GM23338 (cell line): Measurements from ENCODE around the gene TMEM179. TPM values are rescaled to one million over a fixed set of nuclear protein-coding genes. Genes with fewer than 3 reads are reported as not detected.

Experiments
- ATAC-seq: fragments of 200-7000 bp; cut with Tn5 transposase; 3 replicates; pipeline ENCODE4 v1.9.1; 2020
- DNase-seq: peaks from one replicate; pipeline ENCODE4 v3.0.0-alpha.2; 2015; ENCODE audit warnings: low spot score
- H2AFZ ChIP-seq: fragments of 200-600 bp; sonication (generic); 2 replicates; pipeline ENCODE4 v1.8.0; 2016; ENCODE audit warnings: antibody characterized with exemption, mild to moderate bottlenecking, moderate library complexity
- H3F3A ChIP-seq: fragments of 200-600 bp; sonication (generic); replicated peaks from 2 replicates; pipeline ENCODE4 v1.8.0; 2017; ENCODE audit warnings: antibody characterized with exemption, mixed run types, low read depth
- H3K27ac ChIP-seq: fragments of 200-600 bp; sonication (generic); 2 replicates; pipeline ENCODE4 v1.6.1; 2016; ENCODE audit warnings: low read depth
- H3K27me3 ChIP-seq: fragments of 200-600 bp; sonication (generic); 2 replicates; pipeline ENCODE4 v1.8.0; 2016; ENCODE audit warnings: mild to moderate bottlenecking, mixed run types, moderate library complexity; ENCODE audit not compliant: insufficient read depth
- H3K36me3 ChIP-seq: fragments of 200-600 bp; sonication (generic); 2 replicates; pipeline ENCODE4 v1.8.0; 2016; ENCODE audit warnings: mild to moderate bottlenecking; ENCODE audit not compliant: insufficient read depth
- H3K4me1 ChIP-seq: fragments of 200-600 bp; sonication (generic); 2 replicates; pipeline ENCODE4 v1.8.0; 2016; ENCODE audit warnings: mild to moderate bottlenecking, moderate library complexity; ENCODE audit not compliant: insufficient read depth
- H3K4me2 ChIP-seq: fragments of 200-600 bp; sonication (generic); 2 replicates; pipeline ENCODE4 v1.7.1; 2017; ENCODE audit warnings: mixed run types
- H3K4me3 ChIP-seq: fragments of 200-600 bp; sonication (generic); 2 replicates; pipeline ENCODE4 v1.6.1; 2016; ENCODE audit warnings: mixed run types
- H3K79me2 ChIP-seq: fragments of 200-600 bp; sonication (generic); replicated peaks from 2 replicates; pipeline ENCODE4 v1.8.0; 2017; ENCODE audit warnings: mild to moderate bottlenecking; ENCODE audit not compliant: insufficient read depth
- H3K9me2 ChIP-seq: fragments of 200-600 bp; sonication (generic); 2 replicates; pipeline ENCODE4 v1.8.0; 2017; ENCODE audit not compliant: insufficient read depth
- H4K20me1 ChIP-seq: fragments of 200-600 bp; sonication (generic); replicated peaks from 2 replicates; pipeline ENCODE4 v1.8.0; 2017; ENCODE audit warnings: mild to moderate bottlenecking; ENCODE audit not compliant: insufficient read depth
- H3K27ac Mint-ChIP-seq: 2 replicates; pipeline ENCODE4 v1.8.0; 2020; ENCODE audit warnings: inconsistent platforms, mild to moderate bottlenecking, moderate library complexity, mixed read lengths
- H3K27me3 Mint-ChIP-seq: 3 replicates; pipeline ENCODE4 v1.8.0; 2022; ENCODE audit warnings: low read depth, mild to moderate bottlenecking, moderate library complexity, mixed read lengths, inconsistent platforms; ENCODE audit not compliant: insufficient read depth, poor library complexity
- H3K36me3 Mint-ChIP-seq: 3 replicates; pipeline ENCODE4 v1.8.0; 2021; ENCODE audit warnings: low read depth, mild to moderate bottlenecking, inconsistent platforms, moderate library complexity, mixed read lengths
- H3K4me1 Mint-ChIP-seq: 3 replicates; pipeline ENCODE4 v1.8.0; 2020; ENCODE audit warnings: mild to moderate bottlenecking, inconsistent platforms, mixed read lengths
- H3K4me3 Mint-ChIP-seq: 3 replicates; pipeline ENCODE4 v1.8.0; 2021; ENCODE audit warnings: moderate library complexity, mild to moderate bottlenecking, inconsistent platforms, mixed read lengths
- H3K9me3 Mint-ChIP-seq: 3 replicates; pipeline ENCODE4 v1.8.0; 2020; ENCODE audit warnings: moderate library complexity, mild to moderate bottlenecking, inconsistent platforms, mixed read lengths
- EZH2phosphoT487 ChIP-seq: fragments of 200-600 bp; sonication (generic); IDR thresholded peaks from one replicate; pipeline ENCODE4 v1.8.1; 2018; ENCODE audit warnings: antibody characterized with exemption; ENCODE audit not compliant: unreplicated experiment
- JUNB ChIP-seq: IDR thresholded peaks from one replicate; pipeline ENCODE4 v1.6.1; 2016; ENCODE audit warnings: antibody characterized with exemption; ENCODE audit not compliant: unreplicated experiment
- POLR2AphosphoS5 ChIP-seq: IDR thresholded peaks from 2 replicates; pipeline ENCODE4 v1.6.1; 2016; ENCODE audit warnings: antibody characterized with exemption, low read depth
- STAT1 ChIP-seq: IDR thresholded peaks from one replicate; pipeline ENCODE4 v1.6.1; 2016; ENCODE audit warnings: antibody characterized with exemption; ENCODE audit not compliant: unreplicated experiment
- ZNF114 ChIP-seq: fragments of 250-450 bp; sonication (Bioruptor Pico); IDR thresholded peaks from 2 replicates; pipeline ENCODE4 v1.5.0; 2020; ENCODE audit warnings: mild to moderate bottlenecking, moderate library complexity
- ZNF331 ChIP-seq: fragments of 250-450 bp; sonication (Bioruptor Pico); IDR thresholded peaks from 2 replicates; pipeline ENCODE4 v1.5.0; 2020; ENCODE audit warnings: low read depth, mild to moderate bottlenecking, moderate library complexity
- polyA plus RNA-seq: library from polyadenylated mRNA; unstranded; fragments of >200 nt; fragmentation: Nextera tagmentation; extraction: Ambion mirVana; gene quantifications from 2 replicates; pipeline ENCODE4 v1.2.1, GENCODE V29; 2016
- total RNA-seq: library from RNA; depleted of rRNA; stranded (reverse); fragments of >200 nt; shearing (Covaris generic); gene quantifications from 2 replicates; pipeline ENCODE4 v1.2.3, GENCODE V29; 2014
- TF ChIP-seq, protein P1 (sequence below), 2 experiments: fragments of 200-600 bp in 1 of 2; sonication (generic) in 1 of 2; conservative IDR thresholded peaks; 2 replicates each; pipeline versions ENCODE4 v1.5.1 to v1.6.1; 2016 to 2017; ENCODE audit warnings: antibody characterized with exemption in 2 of 2, low read depth in 2 of 2, mild to moderate bottlenecking in 2 of 2, moderate library complexity in 1 of 2
- TF ChIP-seq, protein P2 (sequence below): IDR thresholded peaks from 2 replicates; pipeline ENCODE4 v1.6.1; 2016; ENCODE audit warnings: antibody characterized with exemption

Gene TMEM179
- total and polyA plus RNA-seq, 2 experiments from 2014 or later: 1.0 to 4.8 TPM

DNA sequence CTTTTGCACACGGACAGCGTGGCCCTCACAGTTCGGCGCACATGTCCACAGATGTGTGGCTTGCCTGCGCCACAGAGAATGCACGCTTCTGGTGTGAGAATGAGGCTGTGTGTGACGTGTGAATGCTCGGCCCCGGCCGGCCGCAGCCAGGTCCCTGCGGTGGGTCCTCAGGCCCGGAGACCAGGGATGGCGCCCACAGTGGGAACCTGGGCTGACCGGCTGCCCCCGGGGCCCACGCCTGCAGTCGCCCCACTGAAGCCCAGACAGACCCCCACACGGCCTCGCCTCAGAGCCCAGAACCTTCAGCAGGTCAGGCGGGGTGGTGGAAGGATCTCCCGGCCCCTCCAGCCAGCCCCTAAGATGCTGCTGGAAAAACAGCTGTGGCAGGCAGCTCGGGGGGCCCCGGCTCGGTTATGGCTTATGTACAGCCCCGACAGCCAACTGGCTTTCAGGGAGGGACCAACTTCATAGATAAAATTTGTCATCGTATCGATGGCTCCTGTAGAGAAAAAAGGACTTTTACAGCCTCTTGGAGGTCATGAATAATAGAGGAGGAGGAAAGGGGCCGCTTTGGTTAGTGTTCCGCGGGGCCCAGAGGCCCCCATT lies 29.5 kb downstream of the TMEM179 start (continued):
- TF ChIP-seq ZNF114 (CRISPR knock-in tag): no peak
- TF ChIP-seq, protein P1, sequence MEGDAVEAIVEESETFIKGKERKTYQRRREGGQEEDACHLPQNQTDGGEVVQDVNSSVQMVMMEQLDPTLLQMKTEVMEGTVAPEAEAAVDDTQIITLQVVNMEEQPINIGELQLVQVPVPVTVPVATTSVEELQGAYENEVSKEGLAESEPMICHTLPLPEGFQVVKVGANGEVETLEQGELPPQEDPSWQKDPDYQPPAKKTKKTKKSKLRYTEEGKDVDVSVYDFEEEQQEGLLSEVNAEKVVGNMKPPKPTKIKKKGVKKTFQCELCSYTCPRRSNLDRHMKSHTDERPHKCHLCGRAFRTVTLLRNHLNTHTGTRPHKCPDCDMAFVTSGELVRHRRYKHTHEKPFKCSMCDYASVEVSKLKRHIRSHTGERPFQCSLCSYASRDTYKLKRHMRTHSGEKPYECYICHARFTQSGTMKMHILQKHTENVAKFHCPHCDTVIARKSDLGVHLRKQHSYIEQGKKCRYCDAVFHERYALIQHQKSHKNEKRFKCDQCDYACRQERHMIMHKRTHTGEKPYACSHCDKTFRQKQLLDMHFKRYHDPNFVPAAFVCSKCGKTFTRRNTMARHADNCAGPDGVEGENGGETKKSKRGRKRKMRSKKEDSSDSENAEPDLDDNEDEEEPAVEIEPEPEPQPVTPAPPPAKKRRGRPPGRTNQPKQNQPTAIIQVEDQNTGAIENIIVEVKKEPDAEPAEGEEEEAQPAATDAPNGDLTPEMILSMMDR (conservative IDR thresholded peaks at IDR 0.05; ENCODE audit: low read depth in 2 of 2): no peak
- no peak for TF ChIP-seq STAT1

DNA sequence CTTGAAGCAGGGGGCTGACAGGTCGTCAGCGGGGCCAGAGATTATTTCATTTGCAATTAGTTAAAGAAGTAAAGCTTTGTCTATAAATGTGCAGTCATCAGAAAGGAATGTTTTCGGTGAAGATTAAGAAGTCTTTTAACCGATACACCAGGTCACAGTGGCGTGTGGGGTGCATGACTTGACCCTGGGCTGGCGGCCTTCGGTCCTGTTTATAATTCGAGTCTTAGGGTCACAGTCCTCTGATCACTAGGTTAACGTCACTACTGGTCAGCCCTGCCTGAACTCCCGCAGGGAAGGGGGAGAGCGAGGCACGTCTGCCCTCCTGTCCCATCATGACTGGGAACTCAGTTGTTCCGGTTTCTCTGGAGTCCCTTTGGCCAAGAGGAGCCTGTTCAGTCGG lies 30.0 kb downstream of the TMEM179 start:
- ATAC-seq (no peak), DNase-seq (no peak)
- no peaks in the 10 kb centered on the region for H3K79me2 ChIP-seq
- H3K27me3 ChIP-seq: no peaks in the 10 kb centered on the region
- Mint-ChIP-seq H3K4me1 (peaks cover 3% of the 10 kb centered on the region; the same call in 1 of the 3 replicates), H3K27me3 (peaks cover 2% of the 10 kb centered on the region), H3K36me3 (no peaks in the 10 kb centered on the region), H3K4me3 (no peak overlapping the region), H3K9me3 (no peaks in the 10 kb centered on the region), H3K27ac (no peak overlapping the region)
- no peak overlapping the region for H2AFZ ChIP-seq
- TF ChIP-seq, protein P2, sequence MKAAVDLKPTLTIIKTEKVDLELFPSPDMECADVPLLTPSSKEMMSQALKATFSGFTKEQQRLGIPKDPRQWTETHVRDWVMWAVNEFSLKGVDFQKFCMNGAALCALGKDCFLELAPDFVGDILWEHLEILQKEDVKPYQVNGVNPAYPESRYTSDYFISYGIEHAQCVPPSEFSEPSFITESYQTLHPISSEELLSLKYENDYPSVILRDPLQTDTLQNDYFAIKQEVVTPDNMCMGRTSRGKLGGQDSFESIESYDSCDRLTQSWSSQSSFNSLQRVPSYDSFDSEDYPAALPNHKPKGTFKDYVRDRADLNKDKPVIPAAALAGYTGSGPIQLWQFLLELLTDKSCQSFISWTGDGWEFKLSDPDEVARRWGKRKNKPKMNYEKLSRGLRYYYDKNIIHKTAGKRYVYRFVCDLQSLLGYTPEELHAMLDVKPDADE: no peak
- TF ChIP-seq POLR2AphosphoS5: no peak
- no peak for TF ChIP-seq ZNF331 (CRISPR knock-in tag)
- TF ChIP-seq, protein P1 (conservative IDR thresholded peaks at IDR 0.05; ENCODE audit: low read depth in 2 of 2): no peak
- TF ChIP-seq STAT1: no peak
- TF ChIP-seq JUNB: no peak
- no peak for TF ChIP-seq EZH2phosphoT487
- TF ChIP-seq ZNF114 (CRISPR knock-in tag): no peak
- H3K4me1 ChIP-seq: no peaks in the 10 kb centered on the region
- H4K20me1 ChIP-seq: no peaks in the 10 kb centered on the region
- H3K36me3 ChIP-seq: no peaks in the 10 kb centered on the region
- H3K4me3 ChIP-seq: no peak overlapping the region
- H3K9me2 ChIP-seq: no peaks in the 10 kb centered on the region
- H3K27ac ChIP-seq: no peak overlapping the region
- H3F3A ChIP-seq: no peaks in the 10 kb centered on the region
- no peak overlapping the region for H3K4me2 ChIP-seq
